HG03175 (cell line): ENCODE results near the gene SLC38A10.

Experiments used
- ATAC-seq: cut with Tn5 transposase; IDR thresholded peaks from one replicate; pipeline ENCODE4 v1.9.1; 2021; ENCODE audit warnings: mild to moderate bottlenecking, moderate library complexity; ENCODE audit not compliant: unreplicated experiment

Gene SLC38A10

DNA sequence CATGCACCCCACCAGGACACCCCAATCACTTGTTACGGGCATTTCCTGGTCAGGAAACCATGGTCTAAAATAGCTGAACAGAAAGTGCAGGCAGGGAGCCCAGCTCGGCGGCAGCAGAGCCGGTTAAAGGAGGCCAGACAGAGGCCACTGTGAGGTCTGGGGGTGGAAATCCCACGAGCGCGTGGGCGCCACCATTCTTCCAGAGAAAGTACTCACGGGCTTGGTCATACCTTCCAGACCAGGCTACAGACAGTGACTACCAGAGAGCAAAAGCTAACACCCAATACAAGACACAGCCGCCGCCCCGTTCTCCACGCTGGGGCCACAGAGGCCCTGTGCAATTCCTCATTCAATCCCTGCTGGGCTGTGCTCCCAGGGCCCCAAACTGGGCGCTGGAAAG, 84.2 kb downstream of the SLC38A10 start:
- no peak for ATAC-seq

DNA sequence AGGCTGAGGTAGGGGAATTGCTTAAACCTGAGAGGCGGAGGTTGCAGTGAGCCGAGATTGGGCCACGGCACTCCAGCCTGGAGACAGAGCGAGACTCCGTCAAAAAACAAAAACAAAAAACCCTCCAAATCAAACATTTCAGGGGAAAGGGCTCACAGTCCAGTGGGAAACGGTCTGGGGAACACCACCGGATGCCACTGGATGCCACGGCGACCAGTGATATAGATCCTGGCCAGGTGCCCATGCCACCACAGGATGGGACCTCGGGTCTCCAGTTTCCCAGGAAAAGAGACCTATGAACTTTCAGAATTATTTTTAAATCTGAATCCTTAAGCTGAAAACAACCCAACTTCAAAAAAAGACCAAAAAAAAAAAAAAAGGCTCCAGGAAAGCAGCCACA, 84.6 kb downstream of the SLC38A10 start:
- no peak for ATAC-seq

DNA sequence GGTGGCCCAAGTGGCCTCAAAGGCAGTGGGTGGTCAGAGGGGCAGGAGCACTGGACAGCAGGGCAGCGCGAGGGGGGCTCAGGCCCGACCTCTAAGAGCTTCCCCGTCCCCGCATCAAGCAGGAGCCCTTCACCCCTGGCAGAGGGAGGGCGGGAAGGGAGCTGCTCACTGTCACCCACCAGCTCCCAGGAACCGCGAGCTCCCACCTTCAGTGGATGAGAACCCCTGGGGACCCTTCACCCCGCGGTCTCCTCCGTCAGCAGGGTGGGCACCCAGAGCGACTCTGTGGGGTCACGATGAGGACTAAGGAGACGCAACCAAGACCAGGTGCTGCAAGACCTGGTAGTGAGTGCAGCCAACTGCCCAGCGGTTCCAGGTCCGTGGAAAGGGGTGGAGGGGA, 86.0 kb downstream of the SLC38A10 start:
- no peak for ATAC-seq

DNA sequence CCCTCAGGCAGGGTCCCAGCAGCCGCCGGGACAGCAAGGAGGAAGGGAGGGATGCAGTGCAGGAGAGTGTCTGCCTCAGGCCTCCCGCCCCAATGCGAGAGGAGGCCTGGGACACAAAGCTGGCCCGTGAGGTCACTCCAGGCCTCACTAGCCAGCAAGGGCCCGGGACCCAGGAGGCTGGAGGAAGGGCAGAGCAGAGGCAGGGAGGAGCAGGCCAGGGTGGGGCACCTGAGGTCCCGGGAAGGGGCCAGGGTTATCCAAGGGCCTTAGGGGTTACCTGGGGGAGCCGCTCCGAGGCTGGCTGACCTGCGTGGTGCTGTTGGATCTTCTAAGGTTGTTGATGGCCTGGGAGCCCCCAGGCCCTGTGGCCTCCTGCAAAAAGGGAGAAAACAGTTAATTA, 86.5 kb downstream of the SLC38A10 start:
- ATAC-seq, result no peak

DNA sequence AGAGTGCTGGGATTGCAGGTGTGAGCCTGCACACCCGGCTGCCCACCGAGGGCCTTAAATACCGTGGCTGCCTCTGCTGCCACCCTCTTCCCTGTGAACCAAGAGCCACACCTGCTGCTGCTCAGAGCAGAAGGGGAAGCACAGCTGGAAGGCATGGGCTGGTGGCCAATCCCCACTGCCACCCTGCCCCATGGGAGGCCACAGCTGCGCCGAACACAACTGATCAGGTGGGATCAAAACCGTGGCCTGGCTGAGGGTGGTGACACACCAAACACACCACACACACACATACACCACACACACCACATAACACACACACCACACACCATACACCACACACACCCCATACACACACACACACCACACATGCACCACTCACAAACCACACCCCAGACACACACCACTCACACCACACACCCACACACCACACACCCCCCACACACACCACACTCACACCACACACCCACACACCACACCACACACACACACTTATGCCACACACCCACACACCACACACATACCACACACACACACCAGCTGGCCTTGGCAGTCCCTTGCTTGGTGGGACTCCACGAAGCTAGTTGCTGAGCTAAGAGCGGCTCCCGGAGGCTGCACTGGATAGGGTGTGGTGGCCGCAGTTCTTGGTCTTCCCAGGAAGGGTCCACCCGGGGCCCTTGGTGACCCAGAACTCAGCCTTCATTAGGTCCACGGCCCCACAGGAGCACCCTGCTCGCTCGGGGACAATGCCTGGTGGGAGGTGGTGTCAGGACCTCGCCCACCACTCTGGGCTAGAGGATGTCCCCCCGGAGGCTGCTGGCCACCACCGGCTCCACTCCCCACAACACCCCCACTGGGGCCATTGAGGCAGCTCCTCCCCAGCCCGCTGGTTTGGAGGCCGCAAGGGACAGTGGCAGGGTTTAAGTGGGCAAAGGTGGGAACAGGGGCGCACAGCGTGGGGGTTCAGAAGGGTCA, 87.2 kb downstream of the SLC38A10 start:
- no peak for ATAC-seq

DNA sequence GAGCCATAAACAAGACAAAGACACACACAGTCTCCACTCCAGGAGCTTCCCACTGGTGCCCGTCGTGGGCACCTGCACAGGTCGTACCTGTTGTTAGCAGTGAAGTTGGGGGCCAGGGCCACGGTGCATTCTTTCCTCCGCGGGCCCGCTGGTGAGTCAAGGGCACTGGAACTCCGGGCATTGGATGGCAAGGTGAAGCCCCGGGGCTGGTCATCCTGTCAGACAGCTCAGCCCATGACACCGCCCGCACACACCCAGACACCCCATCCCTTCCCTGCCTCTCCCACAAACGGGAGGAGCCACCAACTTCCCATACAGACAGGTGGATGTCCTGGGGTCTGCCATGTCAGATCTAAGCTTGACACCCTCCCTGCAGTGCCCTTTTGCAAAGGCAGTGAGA, 88.5 kb downstream of the SLC38A10 start:
- ATAC-seq, result no peak

DNA sequence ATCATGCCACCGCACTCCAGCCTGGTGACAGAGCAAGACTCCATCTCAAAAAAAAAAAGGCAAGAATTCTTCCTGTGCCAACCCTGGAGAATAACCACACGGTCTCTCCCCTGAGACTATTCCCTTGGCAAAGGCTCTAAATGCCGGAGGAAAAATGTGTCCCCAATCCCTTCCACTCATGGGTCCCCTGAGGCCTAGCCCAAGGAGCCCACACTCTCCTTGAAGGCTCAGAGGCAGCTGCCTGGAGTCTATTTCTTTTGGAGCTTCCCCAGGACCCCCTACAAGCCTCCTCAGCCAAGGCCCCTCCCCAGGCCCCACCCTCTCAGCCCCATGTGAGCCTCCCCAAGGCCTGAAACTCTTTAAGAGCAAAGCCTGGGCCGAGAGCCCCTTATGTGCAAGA, 88.9 kb downstream of the SLC38A10 start:
- ATAC-seq, result no peak

DNA sequence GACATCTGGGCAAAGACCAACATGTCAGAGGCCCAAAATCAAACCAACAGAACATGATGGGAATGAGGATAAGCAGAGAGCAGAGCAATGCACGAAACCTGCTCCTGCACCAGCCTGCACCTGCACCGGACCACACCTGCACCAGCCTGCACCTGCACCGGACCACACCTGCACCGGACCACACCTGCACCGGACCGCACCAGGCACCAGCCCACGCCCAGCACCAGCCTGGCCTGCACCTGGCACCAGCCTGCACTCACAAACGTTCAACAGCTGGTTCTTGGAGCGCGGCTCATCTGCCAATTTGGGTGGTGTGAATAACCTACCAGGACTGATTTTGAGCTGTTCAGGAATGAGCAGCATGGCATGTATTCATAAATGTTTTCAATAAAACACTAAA, 90.5 kb downstream of the SLC38A10 start:
- no peak for ATAC-seq

DNA sequence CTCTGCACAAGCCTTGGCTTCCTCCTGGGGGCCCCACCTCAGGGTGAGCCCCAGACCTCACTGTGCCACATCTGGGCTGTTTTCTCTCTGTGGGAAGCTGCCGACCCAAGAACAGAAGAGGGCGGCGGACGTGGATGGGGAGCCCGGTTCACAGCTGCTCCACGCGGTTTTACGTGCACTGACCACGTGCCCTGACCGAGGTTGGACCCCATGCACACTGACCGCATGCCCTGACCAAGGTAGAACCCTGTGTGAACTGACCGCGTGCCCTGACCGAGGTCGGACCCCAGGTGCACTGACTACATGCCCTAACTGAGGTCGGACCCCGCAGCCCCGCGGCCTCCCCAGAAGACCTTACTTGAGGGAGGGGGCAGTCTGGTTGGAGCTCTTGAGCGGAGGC, 92.0 kb downstream of the SLC38A10 start:
- no peak for ATAC-seq

DNA sequence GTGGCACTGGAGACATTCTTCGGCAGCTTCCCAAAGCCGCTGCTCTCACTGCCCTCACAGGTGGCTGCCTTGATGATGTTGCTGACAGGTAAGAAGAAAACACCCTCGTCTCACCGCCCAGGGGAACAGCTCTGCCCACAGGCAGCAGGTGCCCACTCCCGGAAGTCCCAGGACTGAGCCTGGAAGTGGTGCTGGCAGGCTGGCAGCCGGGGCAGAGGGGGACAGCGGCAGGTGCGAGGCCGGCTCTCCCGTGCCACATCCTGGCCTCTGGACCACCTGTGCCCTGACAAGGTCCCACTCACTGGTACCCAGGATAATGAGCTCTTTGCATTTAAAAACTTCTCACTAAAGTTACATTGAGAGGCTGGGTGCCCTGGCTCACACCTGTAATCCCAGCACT, 92.8 kb downstream of the SLC38A10 start:
- ATAC-seq, result no peak

DNA sequence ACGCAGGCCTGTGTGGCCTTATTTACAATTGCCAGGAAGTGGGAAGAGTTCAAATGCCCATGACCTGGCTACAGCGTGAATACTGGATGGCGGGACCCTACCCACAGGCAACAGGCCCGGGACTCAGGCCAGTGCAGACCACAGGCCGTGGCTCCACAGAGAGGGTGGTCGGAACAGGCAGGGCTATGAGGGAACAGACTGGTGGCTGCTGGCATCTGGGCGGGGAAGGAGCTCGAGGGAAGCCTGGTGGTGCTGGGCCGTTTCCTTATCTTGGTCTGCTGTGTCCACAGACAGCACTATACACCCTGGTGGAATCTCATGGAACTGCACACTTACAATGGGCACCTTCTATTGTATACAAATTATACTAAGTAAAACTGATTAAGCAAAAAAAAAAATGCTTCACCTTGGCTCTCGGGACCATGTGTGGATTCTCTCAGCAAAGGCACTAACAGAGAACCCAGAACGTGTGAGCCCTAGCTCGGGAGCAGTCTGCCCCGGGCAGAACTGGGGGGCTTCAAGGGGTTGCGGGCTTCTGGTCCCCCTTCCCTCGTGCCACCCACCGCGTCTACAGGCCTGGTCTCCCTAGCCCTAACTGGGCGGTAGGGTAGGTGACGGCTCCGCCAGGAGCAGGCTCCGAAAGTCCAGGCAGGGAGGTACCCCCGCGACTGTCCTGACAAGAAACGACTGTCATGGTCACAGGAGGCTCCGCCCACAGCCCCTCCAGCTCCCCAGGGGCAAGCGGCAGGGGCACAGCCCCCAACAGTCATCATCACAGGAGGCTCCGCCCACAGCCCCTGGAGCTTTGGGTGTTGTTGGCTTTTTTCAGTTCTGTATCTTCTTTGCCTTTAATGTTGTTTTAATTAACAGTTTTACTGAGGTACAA, 94.2 kb downstream of the SLC38A10 start:
- no peak for ATAC-seq

DNA sequence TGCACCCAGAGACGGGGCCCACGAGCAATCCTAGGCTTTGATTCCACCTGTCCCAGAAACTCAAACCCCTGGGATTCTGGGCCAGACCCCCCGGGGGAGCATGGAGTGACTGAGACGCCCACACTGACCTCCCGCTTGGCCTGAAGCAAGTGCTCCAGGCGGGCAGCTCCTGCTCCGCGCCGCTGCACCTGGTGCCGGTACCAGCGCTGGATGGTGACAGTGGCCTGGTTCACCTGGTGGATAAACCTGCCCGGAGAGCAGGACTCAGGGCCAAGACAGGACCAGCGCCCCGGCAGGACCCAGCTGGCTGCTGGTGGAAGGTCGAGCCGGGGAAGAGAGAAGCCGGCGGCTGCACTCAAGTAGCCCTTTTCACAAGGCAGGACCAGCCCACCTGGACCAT, 94.9 kb downstream of the SLC38A10 start:
- no peak for ATAC-seq

DNA sequence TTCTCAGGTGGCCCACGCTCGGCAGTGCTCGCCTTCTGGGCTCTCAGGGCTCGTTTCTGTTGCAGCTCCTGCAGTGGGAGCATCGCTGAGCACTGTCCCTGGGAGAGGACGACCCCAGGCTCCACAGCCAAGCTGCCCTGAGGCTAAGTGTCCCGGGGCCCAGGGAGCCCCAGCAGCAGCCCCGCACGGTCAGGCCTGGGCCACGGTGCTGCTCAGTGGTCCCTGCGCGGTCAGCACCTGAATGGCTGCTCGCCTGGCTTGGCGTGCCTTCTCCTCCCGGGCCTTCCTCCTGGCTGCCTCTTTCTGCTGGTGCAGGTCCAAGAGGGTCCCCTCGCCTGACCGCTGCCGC, 95.7 kb downstream of the SLC38A10 start:
- no peak for ATAC-seq

DNA sequence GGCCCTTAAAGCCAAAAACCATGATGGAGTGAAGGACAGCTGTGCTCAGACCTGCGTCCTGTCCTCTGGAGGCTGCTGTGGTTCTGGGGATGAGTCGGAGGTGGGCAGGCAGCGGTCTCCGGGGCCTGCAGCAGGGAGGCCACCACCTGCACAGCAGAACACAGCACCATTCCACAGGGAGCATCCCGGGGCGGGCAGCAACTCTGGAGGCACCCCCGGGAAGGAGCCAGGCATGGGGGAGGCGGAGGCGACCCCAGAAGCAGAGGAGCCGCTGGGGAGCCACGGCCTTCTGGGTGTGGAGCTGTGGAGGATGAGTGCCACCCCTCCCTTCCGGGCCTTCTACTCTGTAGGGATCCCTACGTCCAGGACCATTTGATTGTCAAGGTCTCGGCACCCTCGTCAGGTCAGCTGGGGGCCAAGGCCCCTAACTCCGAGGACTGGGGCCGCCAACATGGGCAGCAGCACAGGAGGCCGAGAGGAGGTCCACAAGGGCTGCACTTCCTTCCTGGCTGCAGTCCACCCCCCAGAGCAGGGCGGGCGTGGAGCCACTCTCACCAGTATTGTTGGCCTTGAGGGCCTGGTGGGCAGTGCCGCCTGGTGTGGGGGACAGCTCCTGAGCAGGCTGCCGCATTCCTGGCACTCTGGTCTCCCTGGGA, 96.2 kb downstream of the SLC38A10 start:
- no peak for ATAC-seq

DNA sequence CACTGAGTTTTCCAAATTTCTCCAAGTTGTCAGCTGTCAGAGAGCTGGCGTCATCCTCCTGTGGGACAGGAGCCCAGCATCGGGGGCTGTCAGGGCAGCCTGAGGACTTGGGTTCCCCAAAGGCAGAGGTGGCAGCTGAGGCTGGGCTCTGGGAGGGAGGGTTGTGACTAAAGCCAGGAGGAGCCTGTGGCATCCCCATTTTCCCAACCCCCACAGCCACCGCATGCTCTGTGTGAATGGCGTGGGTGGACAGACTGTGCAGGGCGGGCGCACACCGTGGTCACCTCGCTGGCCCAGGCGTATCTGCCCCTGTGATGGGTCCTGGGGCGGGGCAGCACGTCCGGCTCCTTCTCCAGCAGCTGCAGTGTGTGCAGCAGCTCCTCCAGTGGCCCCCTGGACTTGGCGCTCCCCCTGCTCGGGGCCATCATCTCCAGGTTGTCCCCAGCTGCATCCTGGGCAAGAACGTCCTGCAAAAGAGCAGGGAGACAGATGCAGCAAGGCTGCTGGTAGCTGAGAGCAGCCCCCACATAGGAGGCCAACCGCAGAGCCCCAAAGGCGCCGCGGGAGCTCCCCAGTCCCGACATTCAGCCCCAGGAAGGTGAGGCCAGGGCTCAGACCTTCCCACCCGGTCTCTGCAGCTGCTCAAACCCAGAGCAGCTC, 97.1 kb downstream of the SLC38A10 start:
- no peak for ATAC-seq

DNA sequence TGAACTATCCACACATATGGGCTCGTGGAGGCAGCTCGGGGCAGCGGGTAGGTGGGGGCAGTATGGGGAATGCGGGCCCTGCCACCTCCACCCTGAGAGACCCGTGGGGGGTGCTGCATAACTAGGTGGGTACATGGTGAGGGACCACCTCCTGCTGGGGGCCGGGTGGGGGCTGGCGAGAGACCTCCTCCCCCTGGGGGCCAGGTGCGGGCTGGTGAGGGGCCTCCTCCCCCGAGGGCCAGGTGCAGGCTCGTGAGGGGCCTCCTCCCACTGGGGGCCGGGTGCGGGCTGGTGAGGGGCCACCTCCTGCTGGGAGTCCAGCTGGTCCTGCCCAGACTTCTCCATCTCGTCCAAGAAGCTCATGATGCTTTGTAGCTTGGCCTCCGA, 97.7 kb downstream of the SLC38A10 start:
- no peak for ATAC-seq

DNA sequence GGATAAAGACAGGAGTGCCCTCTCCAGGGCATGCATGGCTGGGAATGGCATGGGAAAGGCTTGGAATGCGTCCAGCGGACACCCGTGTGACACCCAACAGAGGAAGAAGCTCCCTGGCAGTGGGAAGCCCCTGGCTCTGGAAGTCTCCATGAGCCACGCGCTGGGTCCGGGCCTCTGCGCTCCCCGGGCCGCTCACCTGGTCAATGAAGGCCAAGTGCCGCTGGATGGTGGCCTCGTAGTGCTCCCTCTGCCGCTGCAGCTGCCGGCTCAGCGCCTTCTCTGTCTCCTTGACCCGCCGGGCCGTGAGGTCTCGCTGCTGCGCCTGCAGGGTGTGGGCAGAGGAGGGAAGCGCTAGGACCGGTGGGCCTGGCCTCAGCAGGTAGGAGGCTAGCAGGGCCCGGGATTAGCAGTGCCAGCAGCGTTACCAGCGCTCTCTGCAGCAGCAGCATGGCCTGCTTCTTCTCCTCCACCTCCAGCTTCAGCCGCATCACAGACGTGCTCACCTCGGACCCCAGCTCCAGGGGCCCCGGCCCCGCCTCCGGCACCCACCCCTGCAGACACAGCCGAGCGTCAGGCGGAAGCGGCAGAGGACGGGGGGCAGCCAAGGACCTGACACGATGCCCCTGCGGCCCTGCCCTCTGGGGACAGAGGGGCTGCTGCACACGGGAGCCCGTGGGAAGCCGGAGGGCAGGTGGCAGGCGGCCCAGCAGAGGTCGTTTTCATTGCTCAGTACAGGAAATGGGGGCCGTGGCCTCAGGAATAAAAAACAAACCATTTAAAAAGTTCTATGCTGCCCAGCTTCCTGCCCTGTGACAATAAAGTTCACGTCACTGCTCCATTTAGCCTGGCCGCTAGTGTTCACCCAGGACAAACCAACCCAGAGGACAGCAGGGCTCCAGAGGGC, 98.3 kb downstream of the SLC38A10 start:
- no peak for ATAC-seq

DNA sequence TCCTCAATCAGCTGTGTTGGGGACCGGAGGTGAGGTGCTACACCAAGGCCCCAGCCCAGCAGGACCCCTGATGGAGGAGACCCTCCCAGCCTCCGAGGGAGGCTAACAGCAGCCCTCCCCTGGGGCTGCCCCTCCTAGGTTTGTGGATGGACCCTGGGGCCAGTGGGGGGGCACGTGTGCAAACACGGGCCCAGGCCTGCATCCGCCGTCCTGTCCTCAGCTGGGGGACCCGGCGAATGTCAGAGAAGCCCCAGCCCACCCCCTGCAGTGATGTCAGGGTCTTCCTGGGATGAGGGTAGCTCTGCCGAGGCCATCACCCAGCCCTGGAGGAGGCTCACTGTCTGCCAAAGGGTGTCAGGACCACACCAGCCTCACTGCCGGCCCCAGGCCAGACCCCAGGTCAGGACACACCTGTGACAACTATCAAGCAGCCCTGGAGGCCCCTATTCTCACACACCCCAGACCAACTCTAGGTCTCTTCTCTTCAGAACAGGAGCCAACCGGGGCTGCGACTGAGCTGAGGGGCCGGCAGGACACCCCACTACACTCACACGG, 99.1 kb downstream of the SLC38A10 start:
- no peak for ATAC-seq
